ENCODE results near the gene PIM3. TPM values are rescaled to one million over a fixed set of nuclear protein-coding genes. Genes with fewer than 3 reads are reported as not detected.

The PIM3 gene
- 14.4 and 19.9 TPM in 2 replicates for total RNA-seq

- peaks cover 35% of the 10 kb centered on the region for H3K79me2 ChIP-seq (ENCODE audit: insufficient read depth, low read length)
- DNase-seq (ENCODE audit: insufficient read length, low spot score, missing footprints) = peak; percentile 100
- H3K4me1 ChIP-seq (ENCODE audit: insufficient read depth, low read length) = peaks cover 17% of the 10 kb centered on the region
- peak within 1 kb of the TSS; percentile 78 for H3K4me3 ChIP-seq (ENCODE audit: insufficient read depth, low read length)
- no peaks in the 10 kb centered on the region for H3K9me3 ChIP-seq (ENCODE audit: low read depth, low read length)
- TF ChIP-seq CTCF (IDR thresholded peaks at IDR 0.05; ENCODE audit: extremely low read depth, low read depth, low read length) = no peak
- H3K36me3 ChIP-seq (ENCODE audit: insufficient read depth, low read length) = peaks cover 14% of the 10 kb centered on the region
- no peaks in the 10 kb centered on the region for H3K27me3 ChIP-seq (ENCODE audit: insufficient read depth, low read length)
- peaks cover 13% of the 10 kb centered on the region for H4K20me1 ChIP-seq (ENCODE audit: insufficient read depth, low read length)
- peak within 1 kb of the TSS; percentile 86 for H3K4me2 ChIP-seq (ENCODE audit: insufficient read depth, low read length)
- H2AFZ ChIP-seq (ENCODE audit: low read length) = peak within 1 kb of the TSS; percentile 72
- H3K27ac ChIP-seq (ENCODE audit: low read depth, low read length) = peak within 1 kb of the TSS; percentile 53
Observed at GRCh38 chr22:49960159-49961004, at the start of gene PIM3. TSS of gene PIM3 (plus strand) at chr22:49960772. CDS start at chr22:49960948, 176 bp downstream.

- peak; percentile 50 for DNase-seq (ENCODE audit: insufficient read length, low spot score, missing footprints)
- peaks cover 16% of the 10 kb centered on the region for H3K36me3 ChIP-seq (ENCODE audit: insufficient read depth, low read length)
- no peak overlapping the region for H3K27ac ChIP-seq (ENCODE audit: low read depth, low read length)
- no peak overlapping the region for H2AFZ ChIP-seq (ENCODE audit: low read length)
- H3K9me3 ChIP-seq (ENCODE audit: low read depth, low read length) = no peaks in the 10 kb centered on the region
- no peak overlapping the region for H3K4me2 ChIP-seq (ENCODE audit: insufficient read depth, low read length)
- H3K27me3 ChIP-seq (ENCODE audit: insufficient read depth, low read length) = no peaks in the 10 kb centered on the region
- TF ChIP-seq CTCF (IDR thresholded peaks at IDR 0.05; ENCODE audit: extremely low read depth, low read depth, low read length) = no peak
- H3K4me1 ChIP-seq (ENCODE audit: insufficient read depth, low read length) = no peaks in the 10 kb centered on the region
- no peaks in the 10 kb centered on the region for H4K20me1 ChIP-seq (ENCODE audit: insufficient read depth, low read length)
- no peak overlapping the region for H3K4me3 ChIP-seq (ENCODE audit: insufficient read depth, low read length)
- peaks cover 3% of the 10 kb centered on the region for H3K79me2 ChIP-seq (ENCODE audit: insufficient read depth, low read length)
Observed at GRCh38 chr22:49911881-49912625, 48.5 kb upstream of the PIM3 start.

GRCh38 chr22:49913026-49913425, 47.5 kb upstream of the PIM3 start:
- H3K4me1 ChIP-seq (ENCODE audit: insufficient read depth, low read length) = no peaks in the 10 kb centered on the region
- H3K27ac ChIP-seq (ENCODE audit: low read depth, low read length) = no peak overlapping the region
- DNase-seq (ENCODE audit: insufficient read length, low spot score, missing footprints) = peak; percentile 73
- H2AFZ ChIP-seq (ENCODE audit: low read length) = no peak overlapping the region
- peaks cover 16% of the 10 kb centered on the region for H3K36me3 ChIP-seq (ENCODE audit: insufficient read depth, low read length)
- H3K27me3 ChIP-seq (ENCODE audit: insufficient read depth, low read length) = no peaks in the 10 kb centered on the region
- peaks cover 8% of the 10 kb centered on the region for H3K79me2 ChIP-seq (ENCODE audit: insufficient read depth, low read length)
- no peak overlapping the region for H3K4me2 ChIP-seq (ENCODE audit: insufficient read depth, low read length)
- H4K20me1 ChIP-seq (ENCODE audit: insufficient read depth, low read length) = no peaks in the 10 kb centered on the region
- TF ChIP-seq CTCF (IDR thresholded peaks at IDR 0.05; ENCODE audit: extremely low read depth, low read depth, low read length) = no peak
- no peaks in the 10 kb centered on the region for H3K9me3 ChIP-seq (ENCODE audit: low read depth, low read length)
- no peak overlapping the region for H3K4me3 ChIP-seq (ENCODE audit: insufficient read depth, low read length)

- H3K4me1 ChIP-seq (ENCODE audit: insufficient read depth, low read length) = no peaks in the 10 kb centered on the region
Observed at GRCh38 chr22:49913446-49913845, 47.1 kb upstream of the PIM3 start.

More at GRCh38 chr22:49913446-49913845, 47.1 kb upstream of the PIM3 start:
- Histone ChIP-seq H3K27ac (ENCODE audit: low read depth, low read length) (no peak overlapping the region), H3K27me3 (ENCODE audit: insufficient read depth, low read length) (no peaks in the 10 kb centered on the region), H3K36me3 (ENCODE audit: insufficient read depth, low read length) (peaks cover 16% of the 10 kb centered on the region), H3K4me2 (ENCODE audit: insufficient read depth, low read length) (no peak overlapping the region), H4K20me1 (ENCODE audit: insufficient read depth, low read length) (no peaks in the 10 kb centered on the region), H3K79me2 (ENCODE audit: insufficient read depth, low read length) (peaks cover 8% of the 10 kb centered on the region), H3K4me3 (ENCODE audit: insufficient read depth, low read length) (no peak overlapping the region), H2AFZ (ENCODE audit: low read length) (no peak overlapping the region), H3K9me3 (ENCODE audit: low read depth, low read length) (no peaks in the 10 kb centered on the region)
- peak; percentile 66 for DNase-seq (ENCODE audit: insufficient read length, low spot score, missing footprints)
- TF ChIP-seq CTCF (IDR thresholded peaks at IDR 0.05; ENCODE audit: extremely low read depth, low read depth, low read length) = no peak

Data from osteoblast (primary cell).